ENCODE measurements around the gene COPB2.
A peak's percentile ranks its signal among the peaks of the same experiment; 100 is the strongest.
"Not testable (repeated sequence)": the region's sequence is repeated elsewhere in the genome, so short reads cannot be mapped to it uniquely, and the experiment has no call there.

The COPB2 gene

DNA sequence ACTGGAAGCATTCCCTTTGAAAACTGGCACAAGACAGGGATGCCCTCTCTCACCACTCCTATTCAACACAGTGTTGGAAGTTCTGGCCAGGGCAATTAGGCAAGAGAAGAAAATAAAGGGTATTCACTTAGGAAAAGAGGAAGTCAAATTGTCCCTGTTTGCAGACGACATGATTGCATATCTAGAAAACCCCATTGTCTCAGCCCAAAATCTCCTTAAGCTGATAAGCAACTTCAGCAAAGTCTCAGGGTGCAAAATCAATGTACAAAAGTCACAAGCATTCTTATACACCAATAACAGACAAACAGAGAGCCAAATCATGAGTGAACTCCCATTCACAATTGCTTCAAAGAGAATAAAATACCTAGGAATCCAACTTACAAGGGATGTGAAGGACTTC lies 54.8 kb downstream of the COPB2 start:
- H3K4me1 ChIP-seq (ENCODE audit: control insufficient read depth in 2 of 2, insufficient read depth in 2 of 2, low read length in 2 of 2); H3K4me3 ChIP-seq (ENCODE audit: low read length in 2 of 2); H3K9ac ChIP-seq (ENCODE audit: low read depth in 1 of 2, low read length in 2 of 2); H3K9me3 ChIP-seq (ENCODE audit: control insufficient read depth in 2 of 2, low read length in 2 of 2); H3K27ac ChIP-seq (ENCODE audit: low read depth in 2 of 2, low read length in 2 of 2); H3K36me3 ChIP-seq (ENCODE audit: control insufficient read depth in 2 of 2, insufficient read depth in 2 of 2, low read length in 2 of 2): not testable (repeated sequence)
- H3K27me3 ChIP-seq (ENCODE audit: control insufficient read depth in 2 of 2, insufficient read depth in 2 of 2, low read length in 2 of 2), result peaks cover 11 to 13% of the 10 kb centered on the region in 2 donors

DNA sequence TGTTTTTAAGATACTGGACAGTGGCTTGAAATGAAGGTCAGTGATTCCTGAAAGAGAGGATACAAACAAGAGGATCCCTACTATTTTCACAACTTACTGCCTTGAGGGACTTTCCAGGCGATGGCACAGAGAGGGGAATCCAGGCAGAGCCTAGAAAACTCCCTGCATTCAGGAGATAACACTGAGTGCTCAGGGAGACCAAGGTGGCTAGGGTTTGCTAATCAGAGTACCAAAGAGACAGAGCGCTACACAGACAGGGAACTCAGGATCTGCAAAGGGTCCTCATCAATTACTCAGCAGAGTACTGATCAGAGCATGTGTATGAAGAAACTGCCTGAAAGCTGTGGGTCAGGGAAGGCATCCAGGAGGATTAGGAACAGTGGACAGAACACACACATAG lies 57.4 kb downstream of the COPB2 start:
- H3K4me1 ChIP-seq (ENCODE audit: control insufficient read depth in 2 of 2, insufficient read depth in 2 of 2, low read length in 2 of 2), result peaks cover 0 to 4% of the 10 kb centered on the region in 2 donors

GRCh38 chr3:139329364-139329850 lies 60.0 kb downstream of the COPB2 start:
- Histone ChIP-seq H3K9ac (ENCODE audit: low read depth in 1 of 2, low read length in 2 of 2) (no peak overlapping the region), H3K4me1 (ENCODE audit: control insufficient read depth in 2 of 2, insufficient read depth in 2 of 2, low read length in 2 of 2) (peaks cover 0 to 4% of the 10 kb centered on the region in 2 donors), H3K9me3 (ENCODE audit: control insufficient read depth in 2 of 2, low read length in 2 of 2) (no peaks in the 10 kb centered on the region), H3K27me3 (ENCODE audit: control insufficient read depth in 2 of 2, insufficient read depth in 2 of 2, low read length in 2 of 2) (peaks cover 11% of the 10 kb centered on the region in 2 donors), H3K27ac (ENCODE audit: low read depth in 2 of 2, low read length in 2 of 2) (no peak overlapping the region), H3K36me3 (ENCODE audit: control insufficient read depth in 2 of 2, insufficient read depth in 2 of 2, low read length in 2 of 2) (no peaks in the 10 kb centered on the region), H3K4me3 (ENCODE audit: low read length in 2 of 2) (peak overlapping the region; percentile 36 to 61)

More for the DNA sequence above, 57.4 kb downstream of the COPB2 start:
- peaks cover 11% of the 10 kb centered on the region in 2 donors for H3K27me3 ChIP-seq (ENCODE audit: control insufficient read depth in 2 of 2, insufficient read depth in 2 of 2, low read length in 2 of 2)
- no peaks in the 10 kb centered on the region for H3K9me3 ChIP-seq (ENCODE audit: control insufficient read depth in 2 of 2, low read length in 2 of 2)
- no peak overlapping the region for H3K4me3 ChIP-seq (ENCODE audit: low read length in 2 of 2)
- H3K36me3 ChIP-seq (ENCODE audit: control insufficient read depth in 2 of 2, insufficient read depth in 2 of 2, low read length in 2 of 2), result no peaks in the 10 kb centered on the region
- no peak overlapping the region for H3K9ac ChIP-seq (ENCODE audit: low read depth in 1 of 2, low read length in 2 of 2)
- no peak overlapping the region for H3K27ac ChIP-seq (ENCODE audit: low read depth in 2 of 2, low read length in 2 of 2)

- H3K4me1 ChIP-seq (ENCODE audit: control insufficient read depth in 2 of 2, insufficient read depth in 2 of 2, low read length in 2 of 2), result peaks cover 0 to 4% of the 10 kb centered on the region in 2 donors
- no peak overlapping the region for H3K9ac ChIP-seq (ENCODE audit: low read depth in 1 of 2, low read length in 2 of 2)
- H3K36me3 ChIP-seq (ENCODE audit: control insufficient read depth in 2 of 2, insufficient read depth in 2 of 2, low read length in 2 of 2), result no peaks in the 10 kb centered on the region
Observed at GRCh38 chr3:139328356-139328755, 61.1 kb downstream of the COPB2 start.

DNA sequence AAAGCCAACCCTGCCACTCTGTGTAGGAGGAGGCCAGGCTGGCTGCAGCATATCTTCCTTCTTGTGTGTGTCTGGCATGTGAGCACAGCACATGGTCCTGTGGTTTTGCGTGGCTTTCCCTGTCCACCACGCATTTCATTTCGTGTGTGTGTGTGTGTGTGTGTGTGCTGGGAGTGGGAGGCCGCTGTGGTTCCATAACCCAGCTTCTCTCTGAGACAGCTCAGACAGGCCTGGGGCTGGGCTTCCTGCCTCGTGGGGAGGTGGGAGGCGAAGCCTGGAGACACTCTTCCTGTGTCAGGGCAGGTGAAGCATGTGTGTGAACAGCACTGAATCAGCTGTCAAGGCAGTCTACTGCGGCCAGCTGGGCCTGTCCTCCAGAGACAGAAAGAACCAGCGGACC lies 61.6 kb downstream of the COPB2 start:
- Histone ChIP-seq H3K4me3 (ENCODE audit: low read length in 2 of 2) (no peak overlapping the region), H3K9ac (ENCODE audit: low read depth in 1 of 2, low read length in 2 of 2) (no peak overlapping the region), H3K27me3 (ENCODE audit: control insufficient read depth in 2 of 2, insufficient read depth in 2 of 2, low read length in 2 of 2) (peaks cover 11% of the 10 kb centered on the region in 2 donors), H3K9me3 (ENCODE audit: control insufficient read depth in 2 of 2, low read length in 2 of 2) (no peaks in the 10 kb centered on the region), H3K36me3 (ENCODE audit: control insufficient read depth in 2 of 2, insufficient read depth in 2 of 2, low read length in 2 of 2) (no peaks in the 10 kb centered on the region), H3K4me1 (ENCODE audit: control insufficient read depth in 2 of 2, insufficient read depth in 2 of 2, low read length in 2 of 2) (peaks cover 0 to 4% of the 10 kb centered on the region in 2 donors), H3K27ac (ENCODE audit: low read depth in 2 of 2, low read length in 2 of 2) (no peak overlapping the region)

More at GRCh38 chr3:139328356-139328755, 61.1 kb downstream of the COPB2 start:
- Histone ChIP-seq H3K27ac (ENCODE audit: low read depth in 2 of 2, low read length in 2 of 2) (no peak overlapping the region), H3K9me3 (ENCODE audit: control insufficient read depth in 2 of 2, low read length in 2 of 2) (no peaks in the 10 kb centered on the region), H3K27me3 (ENCODE audit: control insufficient read depth in 2 of 2, insufficient read depth in 2 of 2, low read length in 2 of 2) (peaks cover 11% of the 10 kb centered on the region in 2 donors), H3K4me3 (ENCODE audit: low read length in 2 of 2) (no peak overlapping the region)

GRCh38 chr3:139327231-139327630 lies 62.2 kb downstream of the COPB2 start:
- H3K9ac ChIP-seq (ENCODE audit: low read depth in 1 of 2, low read length in 2 of 2), result no peak overlapping the region
- no peaks in the 10 kb centered on the region for H3K36me3 ChIP-seq (ENCODE audit: control insufficient read depth in 2 of 2, insufficient read depth in 2 of 2, low read length in 2 of 2)
- peaks cover 0 to 4% of the 10 kb centered on the region in 2 donors for H3K4me1 ChIP-seq (ENCODE audit: control insufficient read depth in 2 of 2, insufficient read depth in 2 of 2, low read length in 2 of 2)
- peaks cover 6 to 11% of the 10 kb centered on the region in 2 donors for H3K27me3 ChIP-seq (ENCODE audit: control insufficient read depth in 2 of 2, insufficient read depth in 2 of 2, low read length in 2 of 2)
- no peak overlapping the region for H3K27ac ChIP-seq (ENCODE audit: low read depth in 2 of 2, low read length in 2 of 2)
- H3K4me3 ChIP-seq (ENCODE audit: low read length in 2 of 2), result no peak overlapping the region
- no peaks in the 10 kb centered on the region for H3K9me3 ChIP-seq (ENCODE audit: control insufficient read depth in 2 of 2, low read length in 2 of 2)

- Histone ChIP-seq H3K9me3 (ENCODE audit: control insufficient read depth in 2 of 2, low read length in 2 of 2) (no peaks in the 10 kb centered on the region), H3K27ac (ENCODE audit: low read depth in 2 of 2, low read length in 2 of 2) (no peak overlapping the region), H3K4me1 (ENCODE audit: control insufficient read depth in 2 of 2, insufficient read depth in 2 of 2, low read length in 2 of 2) (peaks cover 0 to 4% of the 10 kb centered on the region in 2 donors), H3K27me3 (ENCODE audit: control insufficient read depth in 2 of 2, insufficient read depth in 2 of 2, low read length in 2 of 2) (peaks cover 2 to 6% of the 10 kb centered on the region in 2 donors), H3K9ac (ENCODE audit: low read depth in 1 of 2, low read length in 2 of 2) (no peak overlapping the region), H3K4me3 (ENCODE audit: low read length in 2 of 2) (no peak overlapping the region), H3K36me3 (ENCODE audit: control insufficient read depth in 2 of 2, insufficient read depth in 2 of 2, low read length in 2 of 2) (no peaks in the 10 kb centered on the region)
Observed at GRCh38 chr3:139326707-139327106, 62.7 kb downstream of the COPB2 start.

GRCh38 chr3:139326131-139326530 lies 63.3 kb downstream of the COPB2 start:
- Histone ChIP-seq H3K4me3 (ENCODE audit: low read length in 2 of 2) (no peak overlapping the region), H3K27ac (ENCODE audit: low read depth in 2 of 2, low read length in 2 of 2) (no peak overlapping the region), H3K4me1 (ENCODE audit: control insufficient read depth in 2 of 2, insufficient read depth in 2 of 2, low read length in 2 of 2) (peaks cover 0 to 4% of the 10 kb centered on the region in 2 donors), H3K9me3 (ENCODE audit: control insufficient read depth in 2 of 2, low read length in 2 of 2) (no peaks in the 10 kb centered on the region), H3K27me3 (ENCODE audit: control insufficient read depth in 2 of 2, insufficient read depth in 2 of 2, low read length in 2 of 2) (peaks cover 2 to 6% of the 10 kb centered on the region in 2 donors), H3K36me3 (ENCODE audit: control insufficient read depth in 2 of 2, insufficient read depth in 2 of 2, low read length in 2 of 2) (no peaks in the 10 kb centered on the region), H3K9ac (ENCODE audit: low read depth in 1 of 2, low read length in 2 of 2) (no peak overlapping the region)

DNA sequence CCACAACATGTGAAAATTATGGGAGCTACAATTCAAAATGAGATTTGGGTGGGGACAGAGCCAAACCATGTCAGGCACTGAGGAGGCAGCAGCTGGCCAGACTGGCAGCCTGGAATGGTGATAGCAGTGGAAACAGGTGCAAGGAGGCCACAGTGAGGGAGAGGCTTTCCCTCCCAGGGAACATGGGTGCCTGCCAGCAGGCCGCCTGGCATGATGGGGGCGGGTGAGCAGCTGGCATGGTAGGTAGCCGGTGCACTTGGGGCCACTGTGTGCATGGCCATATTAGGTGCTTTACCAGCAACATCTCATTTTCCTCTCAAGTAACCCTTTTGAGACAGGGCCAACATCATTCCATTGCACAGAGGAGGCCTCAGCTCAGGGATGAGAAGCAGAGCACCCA lies 63.9 kb downstream of the COPB2 start:
- H3K9me3 ChIP-seq (ENCODE audit: control insufficient read depth in 2 of 2, low read length in 2 of 2), result no peaks in the 10 kb centered on the region
- H3K4me3 ChIP-seq (ENCODE audit: low read length in 2 of 2), result no peak overlapping the region
- peaks cover 0 to 4% of the 10 kb centered on the region in 2 donors for H3K4me1 ChIP-seq (ENCODE audit: control insufficient read depth in 2 of 2, insufficient read depth in 2 of 2, low read length in 2 of 2)
- H3K36me3 ChIP-seq (ENCODE audit: control insufficient read depth in 2 of 2, insufficient read depth in 2 of 2, low read length in 2 of 2), result no peaks in the 10 kb centered on the region
- H3K27me3 ChIP-seq (ENCODE audit: control insufficient read depth in 2 of 2, insufficient read depth in 2 of 2, low read length in 2 of 2), result peaks cover 2 to 6% of the 10 kb centered on the region in 2 donors
- no peak overlapping the region for H3K27ac ChIP-seq (ENCODE audit: low read depth in 2 of 2, low read length in 2 of 2)
- no peak overlapping the region for H3K9ac ChIP-seq (ENCODE audit: low read depth in 1 of 2, low read length in 2 of 2)

DNA sequence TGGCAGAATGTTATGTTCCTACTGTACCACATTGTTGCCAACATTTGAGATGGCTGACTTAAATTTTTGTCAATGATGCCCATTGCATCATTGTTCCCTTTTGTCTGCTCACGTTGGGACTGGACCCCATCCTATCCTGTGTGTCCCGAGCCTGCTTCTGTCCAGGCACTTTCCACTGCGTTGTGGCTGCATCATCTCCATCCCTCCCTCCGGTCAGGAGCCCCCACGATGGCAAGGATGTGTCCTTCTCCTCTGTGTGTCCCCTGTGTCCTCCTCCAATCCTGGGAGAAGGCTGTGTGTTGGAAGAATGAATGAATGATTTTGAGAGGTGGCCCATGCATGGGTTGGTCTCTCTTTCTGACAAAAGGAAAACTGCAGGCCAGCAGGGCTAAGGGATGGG lies 65.0 kb downstream of the COPB2 start:
- Histone ChIP-seq H3K9me3 (ENCODE audit: control insufficient read depth in 2 of 2, low read length in 2 of 2) (no peaks in the 10 kb centered on the region), H3K9ac (ENCODE audit: low read depth in 1 of 2, low read length in 2 of 2) (no peak overlapping the region), H3K36me3 (ENCODE audit: control insufficient read depth in 2 of 2, insufficient read depth in 2 of 2, low read length in 2 of 2) (no peaks in the 10 kb centered on the region), H3K4me3 (ENCODE audit: low read length in 2 of 2) (no peak overlapping the region), H3K27ac (ENCODE audit: low read depth in 2 of 2, low read length in 2 of 2) (no peak overlapping the region), H3K4me1 (ENCODE audit: control insufficient read depth in 2 of 2, insufficient read depth in 2 of 2, low read length in 2 of 2) (peaks cover 0 to 4% of the 10 kb centered on the region in 2 donors), H3K27me3 (ENCODE audit: control insufficient read depth in 2 of 2, insufficient read depth in 2 of 2, low read length in 2 of 2) (no peaks in the 10 kb centered on the region)

DNA sequence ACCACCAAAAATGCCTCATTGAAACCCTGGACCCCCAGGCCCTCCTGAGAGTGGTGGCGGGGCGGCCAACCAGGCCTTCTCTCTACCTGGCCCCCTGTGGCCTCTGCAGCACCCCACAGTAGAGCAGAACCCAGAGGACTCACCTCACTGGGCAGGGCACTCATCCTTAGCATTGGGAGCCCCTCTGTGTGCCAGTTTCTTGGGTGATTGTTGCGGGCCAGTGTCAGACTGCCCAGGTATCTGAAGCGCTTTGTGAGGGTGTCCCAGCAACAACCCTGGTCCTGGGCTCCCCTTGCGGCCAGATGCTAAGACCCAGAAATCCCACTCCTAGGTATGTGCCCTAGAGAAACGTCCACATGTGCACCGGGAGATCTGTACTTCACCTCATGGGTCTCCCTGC lies 66.3 kb downstream of the COPB2 start:
- Histone ChIP-seq H3K27me3 (ENCODE audit: control insufficient read depth in 2 of 2, insufficient read depth in 2 of 2, low read length in 2 of 2) (peaks cover 0 to under 1% of the 10 kb centered on the region in 2 donors), H3K4me1 (ENCODE audit: control insufficient read depth in 2 of 2, insufficient read depth in 2 of 2, low read length in 2 of 2) (no peaks in the 10 kb centered on the region)

More for the DNA sequence above, 66.3 kb downstream of the COPB2 start:
- no peaks in the 10 kb centered on the region for H3K36me3 ChIP-seq (ENCODE audit: control insufficient read depth in 2 of 2, insufficient read depth in 2 of 2, low read length in 2 of 2)
- H3K9ac ChIP-seq (ENCODE audit: low read depth in 1 of 2, low read length in 2 of 2), result no peak overlapping the region
- H3K27ac ChIP-seq (ENCODE audit: low read depth in 2 of 2, low read length in 2 of 2), result no peak overlapping the region
- no peaks in the 10 kb centered on the region for H3K9me3 ChIP-seq (ENCODE audit: control insufficient read depth in 2 of 2, low read length in 2 of 2)
- H3K4me3 ChIP-seq (ENCODE audit: low read length in 2 of 2), result no peak overlapping the region
